NCI-H2171 treated with DMSO at 0.1 percent for 48 hours (cell line): Measurements from ENCODE around the gene PNMA5.

ENCODE experiments used
- DNase-seq: peaks from one replicate; lab custom pipeline; 2025; lab: John Stamatoyannopoulos, UW

PNMA5 gene

GRCh38 chrX:152958524-152959465 lies 35.1 kb downstream of the PNMA5 start:
- peak; percentile 86 for DNase-seq

- no peak for DNase-seq
Measured at GRCh38 chrX:152958047-152958446, 35.9 kb downstream of the PNMA5 start.

GRCh38 chrX:152950786-152951185 lies 43.1 kb downstream of the PNMA5 start:
- DNase-seq = no peak

- no peak for DNase-seq
Measured at GRCh38 chrX:152949114-152949513, 44.8 kb downstream of the PNMA5 start.

GRCh38 chrX:152946681-152947080 lies 47.2 kb downstream of the PNMA5 start:
- no peak for DNase-seq

GRCh38 chrX:152945021-152945979 lies 48.6 kb downstream of the PNMA5 start:
- DNase-seq = no peak

GRCh38 chrX:152943826-152944225 lies 50.1 kb downstream of the PNMA5 start:
- no peak for DNase-seq

- no peak for DNase-seq
Measured at GRCh38 chrX:152942077-152942442, 51.9 kb downstream of the PNMA5 start.

- peak; percentile 86 for DNase-seq
Measured at GRCh38 chrX:152941328-152942076, 52.4 kb downstream of the PNMA5 start.
